ENCODE results near the gene ANK3.

- no peak for TF ChIP-seq CTCF (IDR thresholded peaks at IDR 0.05)
- no peak for TF ChIP-seq POLR2A (IDR thresholded peaks at IDR 0.05)
Observed at GRCh38 chr10:60003651-60004523, 385.8 kb downstream of the ANK3 start.
